Frontal cortex (tissue), 4 donors: ENCODE results near the gene TMEM201. TPM values are rescaled to one million over a fixed set of nuclear protein-coding genes. Genes with fewer than 3 reads are reported as not detected.
"Not testable (repeated sequence)": the region's sequence is repeated elsewhere in the genome, so short reads cannot be mapped to it uniquely, and the experiment has no call there.

Experiments
- DNase-seq, 2 donors: peaks; one replicate each; pipeline ENCODE4 v3.0.0; 2012; ENCODE audit warnings: low spot score in 2 of 2
- FAIRE-seq: peaks from 2 replicates; lab custom pipeline; 2012; peaks lifted over from hg19 to GRCh38; lab: Jason Lieb, UNC
- total RNA-seq: library from RNA; depleted of rRNA; stranded (reverse); fragments of >200 nt; gene quantifications from one replicate; pipeline ENCODE4 v1.2.3, GENCODE V29; 2014
- donor health status: control.
- donor health status: control.
- donor health status: control.

TMEM201 gene
- total RNA-seq, 1 donor from 2014 or later, result 3.7 TPM

DNA sequence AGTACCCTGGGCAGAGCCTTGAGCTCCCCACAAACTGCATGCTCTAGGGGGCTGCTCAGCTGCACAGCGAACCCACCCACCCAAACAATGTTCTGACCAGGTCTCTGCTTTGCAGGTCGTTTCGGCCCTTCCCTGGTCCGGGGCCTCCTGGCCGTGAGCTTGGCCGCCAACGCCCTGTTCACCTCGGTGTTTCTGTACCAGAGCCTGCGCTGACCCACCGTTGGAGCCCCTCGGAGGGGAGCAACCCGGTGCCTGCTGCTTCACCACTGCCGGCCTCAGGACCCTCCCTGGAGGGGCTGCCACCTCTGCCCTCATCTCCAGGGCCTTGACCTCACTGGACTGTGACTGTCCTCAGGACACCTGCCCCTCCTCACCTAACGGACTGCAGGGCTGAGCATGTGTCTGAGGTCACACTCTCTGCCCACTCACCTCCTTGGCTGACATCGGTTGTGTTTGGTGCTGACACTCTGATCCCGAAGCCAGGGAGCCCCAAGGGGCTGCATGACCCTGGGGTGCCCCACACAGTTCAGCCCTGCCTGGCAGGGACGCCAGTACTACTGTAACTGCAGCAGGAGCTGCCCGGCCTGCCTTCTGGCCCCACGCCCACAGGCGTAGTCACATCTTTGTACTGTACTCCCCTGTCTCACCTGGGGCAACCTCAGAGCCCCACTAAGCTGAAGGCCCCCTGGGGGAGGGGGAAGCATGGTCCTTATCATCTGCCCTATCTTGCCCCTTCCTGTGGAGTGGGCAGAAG, 24.3 kb downstream of the TMEM201 start:
- FAIRE-seq, result no peak

DNA sequence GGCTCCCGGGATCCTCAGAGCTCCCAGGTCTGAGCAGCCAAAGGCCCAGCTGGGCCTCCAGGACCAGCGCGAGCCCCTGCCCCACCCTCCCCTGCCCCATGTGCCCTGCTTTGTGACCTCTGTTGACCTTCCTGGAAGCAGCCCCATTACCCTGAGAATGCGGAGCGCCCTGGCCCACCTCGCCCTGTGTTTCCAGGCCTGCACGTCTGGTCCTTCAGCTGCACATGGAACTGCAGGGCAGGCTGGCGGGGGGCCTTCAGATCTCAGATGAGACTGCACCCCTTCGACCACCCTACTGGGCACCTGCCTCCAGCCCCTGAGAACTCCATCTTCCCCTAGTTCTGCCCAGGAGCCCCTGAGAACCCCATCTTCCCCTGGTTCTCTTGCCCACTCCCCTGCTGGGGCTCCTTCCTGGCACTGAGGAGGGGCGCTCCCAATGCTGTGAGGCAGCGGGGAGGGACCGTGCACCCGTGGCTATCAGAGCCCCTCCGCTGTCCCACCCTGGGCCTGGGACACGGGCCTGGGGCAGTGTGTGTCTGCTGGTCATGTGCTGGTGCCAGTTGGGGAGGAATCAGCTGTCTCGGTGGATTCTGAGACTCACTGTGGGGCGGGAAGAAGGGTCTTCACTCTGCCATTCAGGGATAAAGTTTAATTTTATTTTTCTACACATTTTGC, 25.1 kb downstream of the TMEM201 start:
- DNase-seq, result no peak
- FAIRE-seq, result no peak

More for the DNA sequence above, 24.3 kb downstream of the TMEM201 start:
- DNase-seq, result no peak

- no peak for FAIRE-seq
Observed at GRCh38 chr1:9615316-9616063, 26.8 kb downstream of the TMEM201 start.

DNA sequence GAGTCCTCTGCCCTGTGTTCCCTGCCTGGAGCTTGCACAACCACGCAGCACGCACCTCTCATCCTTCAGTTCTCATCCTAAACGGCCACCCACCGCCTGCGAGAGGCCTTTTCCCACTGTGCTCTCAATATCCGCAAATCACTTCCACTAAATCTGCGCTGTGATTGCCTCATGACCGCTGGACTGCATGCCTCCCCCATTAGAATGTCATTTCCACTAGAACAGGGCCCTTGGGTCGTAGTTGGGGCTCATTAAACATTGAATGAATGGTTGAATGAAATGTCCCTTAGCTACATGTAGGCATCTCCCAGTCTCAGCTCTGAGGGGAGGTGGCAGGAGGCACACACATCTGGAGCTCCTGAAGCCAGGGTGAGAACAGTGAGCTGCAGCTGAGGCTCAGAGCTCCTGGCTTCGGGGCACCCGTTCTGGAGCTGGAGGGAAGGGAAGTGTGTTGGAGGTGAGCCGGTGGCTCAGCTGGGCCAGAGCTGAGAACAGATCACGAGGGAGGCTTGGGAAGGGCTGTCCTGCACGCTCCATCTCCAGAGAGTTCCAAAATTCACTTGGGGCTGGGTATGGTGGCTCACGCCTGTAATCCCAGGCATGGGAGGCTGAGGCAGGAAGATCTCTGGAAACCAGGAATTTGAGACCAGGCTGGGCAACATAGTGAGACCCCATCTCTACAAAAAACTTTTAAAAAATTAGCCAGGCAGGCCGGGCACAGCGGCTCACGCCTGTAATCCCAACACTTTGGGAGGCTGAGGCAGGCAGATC, 30.4 kb downstream of the TMEM201 start:
- no peak for FAIRE-seq

More at GRCh38 chr1:9615316-9616063, 26.8 kb downstream of the TMEM201 start:
- DNase-seq, result peak in 1 of 2 donors; percentile 71

DNA sequence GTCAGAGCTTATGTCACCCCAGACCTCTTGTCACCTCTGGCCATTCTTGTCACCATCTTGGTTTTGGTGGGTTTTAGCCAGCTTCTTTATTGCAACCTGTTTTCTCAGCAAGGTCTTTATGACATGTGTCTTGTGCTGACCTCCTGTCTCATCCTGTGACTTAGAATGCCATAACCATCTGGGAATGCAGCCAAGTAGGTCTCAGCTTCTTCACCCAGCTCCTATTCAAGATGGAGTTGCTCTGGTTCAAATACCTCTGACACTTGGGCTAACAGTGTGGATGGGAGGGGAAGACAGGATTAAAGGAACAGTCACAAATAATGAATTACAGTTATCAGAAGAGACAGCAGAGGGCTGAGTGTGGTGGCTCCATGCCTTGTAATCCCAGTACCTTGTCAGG, 32.3 kb downstream of the TMEM201 start:
- no peak for FAIRE-seq
- DNase-seq, result no peak

More for the DNA sequence above, 30.4 kb downstream of the TMEM201 start:
- DNase-seq, result no peak

GRCh38 chr1:9624081-9624480, 35.4 kb downstream of the TMEM201 start:
- FAIRE-seq, result no peak

GRCh38 chr1:9625030-9625429, 36.3 kb downstream of the TMEM201 start:
- DNase-seq, FAIRE-seq: not testable (repeated sequence)

More at GRCh38 chr1:9624081-9624480, 35.4 kb downstream of the TMEM201 start:
- no peak for DNase-seq

DNA sequence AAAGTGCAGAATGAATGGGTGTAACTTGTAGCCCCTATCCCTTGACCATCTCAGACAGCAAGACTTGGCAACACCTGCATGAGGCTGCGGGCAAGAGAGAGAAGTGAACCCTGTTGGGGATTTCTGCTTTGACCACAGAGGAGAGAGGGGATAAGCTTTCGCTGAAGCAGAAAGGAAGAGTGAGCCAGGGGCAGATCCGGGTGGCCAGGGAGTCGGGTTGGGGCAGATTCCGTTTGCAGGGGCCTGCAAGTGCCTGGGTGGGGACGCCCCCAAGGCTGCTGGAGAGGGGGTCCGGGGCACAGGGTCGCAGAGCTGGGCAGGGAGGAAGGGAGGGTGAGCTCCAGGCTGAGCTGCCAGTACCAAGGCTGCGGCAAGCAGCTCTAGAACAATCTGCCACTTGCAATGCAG, 37.5 kb downstream of the TMEM201 start:
- no peak for FAIRE-seq
- peak in 1 of 2 donors; percentile 27 for DNase-seq

DNA sequence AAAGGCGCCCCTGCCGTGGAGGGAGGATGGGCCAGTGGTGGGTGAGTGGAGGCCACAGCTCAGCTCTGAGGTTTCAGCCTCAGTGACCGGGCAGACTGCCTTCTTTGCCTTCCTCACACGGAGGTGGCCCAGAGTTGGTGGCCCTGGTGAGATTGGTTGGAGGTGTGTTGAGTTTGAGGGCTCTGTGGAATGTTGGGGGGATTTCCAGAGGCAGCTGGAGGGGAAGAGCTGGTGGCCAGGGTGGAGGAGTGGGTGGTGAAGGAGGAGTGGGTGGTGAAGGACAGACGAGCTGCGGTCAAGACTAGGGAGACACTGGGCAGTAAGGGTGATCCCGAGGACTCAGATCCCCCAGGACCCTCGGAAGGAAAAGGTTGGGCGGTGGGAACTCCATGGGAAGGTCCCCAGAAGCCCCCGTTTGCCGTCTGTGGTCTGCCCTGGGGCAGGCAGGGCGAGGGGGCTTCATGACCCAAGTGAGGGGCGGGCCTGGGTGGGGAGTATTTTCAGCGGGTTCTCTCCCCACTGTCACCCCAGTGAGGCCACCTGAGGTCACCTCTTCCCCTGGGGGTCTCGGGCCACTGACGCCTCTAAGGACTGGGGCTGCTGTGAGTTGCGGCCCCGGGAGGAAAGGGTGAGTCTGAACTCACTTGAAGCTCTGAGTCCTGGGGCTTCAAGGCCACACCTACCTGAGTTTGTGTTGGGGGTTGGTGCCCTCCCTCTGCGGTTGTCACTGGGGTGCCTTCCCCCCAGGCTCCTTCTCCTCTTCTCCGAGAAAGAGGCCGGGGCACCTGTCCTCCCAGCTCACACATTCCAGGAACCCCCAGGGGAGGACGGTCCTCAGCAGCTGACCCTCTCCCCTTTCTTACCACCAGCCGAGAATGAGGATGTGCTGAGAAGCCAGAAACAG, 40.1 kb downstream of the TMEM201 start:
- peak in 1 of 2 donors; percentile 13 for DNase-seq
- no peak for FAIRE-seq

GRCh38 chr1:9629445-9630201, 40.9 kb downstream of the TMEM201 start:
- no peak for FAIRE-seq
- peak in 1 of 2 donors; percentile 24 for DNase-seq

- FAIRE-seq (no peak), DNase-seq (no peak)
Observed at GRCh38 chr1:9630331-9631111, 41.8 kb downstream of the TMEM201 start.

DNA sequence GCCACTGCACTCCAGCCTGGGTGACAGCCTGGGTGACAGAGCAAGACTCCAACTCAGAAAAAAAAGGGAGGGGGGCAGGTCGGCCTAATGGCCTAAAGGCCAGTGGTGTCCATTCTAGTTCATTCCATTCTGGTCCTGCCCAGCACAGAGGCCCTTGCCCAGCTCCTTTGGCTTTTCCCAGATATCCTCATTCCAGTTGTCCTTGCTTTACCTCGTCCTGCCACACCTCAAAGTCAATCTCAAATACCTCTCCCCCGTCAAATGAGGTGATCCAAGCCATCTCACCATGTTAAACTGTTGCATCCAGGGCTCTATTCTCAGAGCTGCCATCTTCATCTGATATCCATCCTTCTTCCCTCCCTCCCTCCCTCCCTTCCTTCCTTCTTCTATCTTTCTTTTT, 42.9 kb downstream of the TMEM201 start:
- DNase-seq, result no peak
- FAIRE-seq, result no peak

DNA sequence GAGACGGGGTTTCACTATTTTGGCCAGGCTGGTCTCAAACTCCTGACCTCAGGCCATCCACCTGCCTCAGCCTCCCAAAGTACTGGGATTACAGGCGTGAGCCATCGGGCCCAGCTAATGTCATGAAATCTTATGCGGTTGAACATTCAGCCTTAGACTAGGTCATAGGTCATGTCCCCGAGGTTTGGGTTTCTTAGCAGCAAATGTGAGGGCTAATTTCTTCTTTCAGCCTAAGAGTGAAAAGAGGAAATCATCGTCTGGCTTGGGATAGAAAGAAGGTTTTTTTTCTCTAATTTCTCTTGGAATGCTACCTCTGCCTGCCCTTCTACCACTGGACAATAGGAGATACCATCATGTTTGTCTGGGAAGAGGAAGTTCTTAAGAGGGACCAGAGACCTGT, 44.8 kb downstream of the TMEM201 start:
- FAIRE-seq, result no peak
- no peak for DNase-seq

- no peak for FAIRE-seq
Observed at GRCh38 chr1:9634582-9634981, 45.9 kb downstream of the TMEM201 start.

DNA sequence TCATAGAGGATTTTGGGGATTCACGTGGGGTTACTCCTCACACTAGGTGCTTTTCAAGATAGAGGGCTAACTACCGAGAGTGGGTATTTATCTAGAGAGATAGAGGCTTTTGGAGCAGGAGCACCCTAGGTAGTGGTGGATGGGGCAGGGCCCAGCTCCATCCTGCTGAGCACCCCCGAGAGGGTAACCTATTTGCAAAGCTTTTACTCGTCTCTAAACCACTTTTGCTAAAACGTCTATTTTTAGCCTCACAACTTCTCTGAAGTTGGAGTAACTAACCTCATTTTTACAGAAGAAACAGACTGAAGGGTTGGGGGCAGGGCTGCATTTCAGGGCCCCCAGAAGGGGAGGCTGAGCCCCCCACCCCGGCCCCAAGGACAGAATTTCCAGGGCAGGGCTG, 50.5 kb downstream of the TMEM201 start:
- no peak for DNase-seq
- FAIRE-seq, result no peak

More at GRCh38 chr1:9634582-9634981, 45.9 kb downstream of the TMEM201 start:
- no peak for DNase-seq

DNA sequence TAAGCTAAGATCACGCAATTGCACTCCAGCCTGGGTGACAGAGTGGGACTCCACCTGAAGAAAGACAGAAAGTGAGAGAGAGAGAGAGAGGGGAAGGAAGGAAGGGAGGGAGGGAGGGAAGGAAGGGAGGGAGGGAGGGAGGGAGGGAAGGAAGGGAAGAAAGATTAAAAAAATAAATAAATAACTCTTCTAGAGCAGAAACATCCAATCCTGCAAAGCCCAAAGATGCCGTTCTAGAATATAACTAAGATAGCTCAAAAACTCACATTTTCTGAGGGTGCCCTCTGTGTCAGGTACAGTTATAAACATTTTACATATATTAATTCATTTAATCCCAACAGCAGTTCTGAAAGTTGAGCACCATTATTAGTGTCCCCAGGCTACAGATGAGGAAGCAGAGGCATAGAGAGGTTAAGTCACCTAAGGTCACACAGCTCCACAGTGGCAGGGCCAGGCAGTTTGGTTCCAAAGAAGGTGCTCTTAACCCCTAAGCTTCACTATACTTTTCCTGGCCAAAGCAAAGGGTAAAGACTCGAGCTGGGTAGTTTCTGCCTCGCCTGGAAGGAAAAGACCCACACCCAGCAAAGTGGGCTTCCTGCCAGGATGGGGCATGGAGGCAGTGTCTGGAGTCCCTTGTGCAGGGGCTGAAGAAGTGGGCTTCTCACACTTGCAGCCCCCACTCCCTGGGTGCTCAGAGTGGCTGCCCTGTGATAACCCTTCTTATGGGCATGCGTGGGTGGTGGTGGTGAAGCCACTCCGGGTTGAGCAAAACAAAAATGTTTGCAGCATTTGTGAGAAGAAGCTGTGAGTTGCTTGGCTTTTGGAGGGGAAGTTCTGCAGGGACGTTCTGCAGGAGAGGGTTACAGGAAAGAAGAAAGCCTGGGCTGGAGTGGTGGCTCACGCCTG, 54.9 kb downstream of the TMEM201 start:
- FAIRE-seq (no peak), DNase-seq (no peak)
